Keratinocyte (primary cell): Measurements from ENCODE around the gene PLTP. TPM values are rescaled to one million over a fixed set of nuclear protein-coding genes. Genes with fewer than 3 reads are reported as not detected.

Experiments used
- DNase-seq: peaks from one replicate; pipeline ENCODE4 v3.0.0-alpha.2; 2011; ENCODE audit warnings: low read depth, missing footprints, low spot score
- FAIRE-seq: peaks from 2 replicates; lab custom pipeline; 2011; peaks lifted over from hg19 to GRCh38; lab: Jason Lieb, UNC
- H2AFZ ChIP-seq: 2 replicates; pipeline ENCODE4 v1.6.0; 2012; ENCODE audit warnings: low read length, control low read depth, inconsistent platforms; ENCODE audit not compliant: control insufficient read depth
- H3K27ac ChIP-seq: 2 replicates; pipeline ENCODE4 v1.5.1; 2011; ENCODE audit warnings: low read length; ENCODE audit not compliant: control insufficient read depth, insufficient read depth
- H3K27me3 ChIP-seq: 3 replicates; pipeline ENCODE4 v1.6.0; 2011; ENCODE audit warnings: low read length; ENCODE audit not compliant: control insufficient read depth, insufficient read depth; ENCODE audit errors: extremely low read depth
- H3K36me3 ChIP-seq, 2 experiments: 2 replicates in 1 of 2; 3 replicates in 1 of 2; pipeline ENCODE4 v1.5.1; 2011; ENCODE audit warnings: low read length in 2 of 2, mild to moderate bottlenecking in 1 of 2; ENCODE audit not compliant: control insufficient read depth in 2 of 2, insufficient read depth in 2 of 2; ENCODE audit errors: extremely low read depth in 1 of 2
- H3K4me1 ChIP-seq: 3 replicates; pipeline ENCODE4 v1.5.1; 2011; ENCODE audit warnings: low read length; ENCODE audit not compliant: control insufficient read depth, insufficient read depth; ENCODE audit errors: extremely low read depth
- H3K4me2 ChIP-seq: 3 replicates; pipeline ENCODE4 v1.6.0; 2011; ENCODE audit warnings: low read depth, low read length; ENCODE audit not compliant: control insufficient read depth, insufficient read depth; ENCODE audit errors: extremely low read depth
- H3K4me3 ChIP-seq, 3 experiments: fragments of 200-600 bp in 1 of 3; sonication (generic) in 1 of 3; 2 replicates in 2 of 3; 3 replicates in 1 of 3; pipeline ENCODE4 v1.5.1; 2011 to 2016; ENCODE audit warnings: low read length in 3 of 3, mild to moderate bottlenecking in 3 of 3, control low read depth in 2 of 3, inconsistent platforms in 1 of 3, low read depth in 1 of 3, mixed read lengths in 1 of 3, mixed run types in 1 of 3, moderate library complexity in 1 of 3; ENCODE audit not compliant: control insufficient read depth in 2 of 3, insufficient read depth in 2 of 3; ENCODE audit errors: extremely low read depth in 1 of 3
- H3K79me2 ChIP-seq: 2 replicates; pipeline ENCODE4 v1.6.0; 2012; ENCODE audit warnings: low read length; ENCODE audit not compliant: control insufficient read depth, insufficient read depth
- H3K9ac ChIP-seq: 3 replicates; pipeline ENCODE4 v1.6.0; 2011; ENCODE audit warnings: low read length; ENCODE audit not compliant: control insufficient read depth, insufficient read depth; ENCODE audit errors: extremely low read depth
- H3K9me1 ChIP-seq: 3 replicates; pipeline ENCODE4 v1.6.0; 2011; ENCODE audit warnings: low read length; ENCODE audit not compliant: control insufficient read depth, insufficient read depth; ENCODE audit errors: extremely low read depth
- H3K9me3 ChIP-seq: 2 replicates; pipeline ENCODE4 v1.5.1; 2012; ENCODE audit warnings: low read depth, low read length; ENCODE audit not compliant: control insufficient read depth
- H4K20me1 ChIP-seq: 3 replicates; pipeline ENCODE4 v1.6.0; 2011; ENCODE audit warnings: low read length; ENCODE audit not compliant: control insufficient read depth, insufficient read depth; ENCODE audit errors: extremely low read depth
- EZH2 ChIP-seq: IDR thresholded peaks from one replicate; pipeline ENCODE4 v1.6.1; 2012; ENCODE audit warnings: inconsistent platforms, mild to moderate bottlenecking, low read length, moderate library complexity
- dilution Hi-C: fragments of 300-500 bp; cut with MboI; formaldehyde crosslinking; loops from one replicate; pipeline ENCODE4 v1.7.0; 2020; ENCODE audit warnings: low sequenced_read_pairs; ENCODE audit not compliant: extremely low pct_ligation_motif_present
- polyA plus RNA-seq, 5 experiments: library from polyadenylated mRNA; depleted of rRNA in 3 of 5; stranded (reverse) in 3 of 5; stranded (forward) in 1 of 5; unstranded in 1 of 5; fragments of >200 nt; gene quantifications; 1 replicate in 1 of 5; 2 replicates in 3 of 5; 3 replicates in 1 of 5; pipeline versions ENCODE4 v1.2.1 to v1.2.3, GENCODE V29; 2011 to 2012; ENCODE audit warnings: missing spikeins in 2 of 5, low read depth in 1 of 5, low replicate concordance in 1 of 5
- TF ChIP-seq, protein P1 (sequence below), 3 experiments: IDR thresholded peaks in 1 of 3; conservative IDR thresholded peaks in 1 of 3; optimal IDR thresholded peaks in 1 of 3; 2 replicates in 2 of 3; 3 replicates in 1 of 3; pipeline versions ENCODE3 to v1.5.1; 2011; ENCODE audit warnings: low read length in 3 of 3, mild to moderate bottlenecking in 3 of 3, moderate library complexity in 2 of 3, control low read depth in 1 of 3, inconsistent platforms in 1 of 3; ENCODE audit not compliant: insufficient read depth in 2 of 3; ENCODE audit errors: extremely low read depth in 1 of 3

The PLTP gene
- polyA plus RNA-seq, 1 donor (not counting 4 experiments of a cell fraction or from before 2014, with no cell fraction given), result 26.3 TPM

DNA sequence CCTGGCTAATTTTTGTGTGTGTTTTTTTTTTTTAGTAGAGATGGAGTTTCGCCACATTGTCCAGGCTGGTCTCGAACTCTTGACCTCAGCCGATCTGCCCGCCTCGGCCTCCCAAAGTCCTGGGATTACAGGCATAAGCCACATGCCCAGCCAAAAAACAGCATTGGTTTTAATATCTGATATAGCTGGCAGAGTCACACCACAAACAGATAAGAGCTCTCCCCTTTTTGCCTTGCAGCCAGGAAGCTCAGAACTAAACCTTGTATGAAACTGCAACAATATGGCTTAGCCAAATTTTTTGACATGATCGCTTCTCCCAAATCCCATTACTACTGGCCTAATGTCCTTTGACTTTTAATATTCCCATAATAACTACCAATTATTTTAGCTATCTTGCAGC is 59.6 kb downstream of the PLTP start:
- H3K27ac ChIP-seq, result no peak overlapping the region
- no peaks in the 10 kb centered on the region for H3K27me3 ChIP-seq
- TF ChIP-seq EZH2, result no peak
- TF ChIP-seq, protein P1, sequence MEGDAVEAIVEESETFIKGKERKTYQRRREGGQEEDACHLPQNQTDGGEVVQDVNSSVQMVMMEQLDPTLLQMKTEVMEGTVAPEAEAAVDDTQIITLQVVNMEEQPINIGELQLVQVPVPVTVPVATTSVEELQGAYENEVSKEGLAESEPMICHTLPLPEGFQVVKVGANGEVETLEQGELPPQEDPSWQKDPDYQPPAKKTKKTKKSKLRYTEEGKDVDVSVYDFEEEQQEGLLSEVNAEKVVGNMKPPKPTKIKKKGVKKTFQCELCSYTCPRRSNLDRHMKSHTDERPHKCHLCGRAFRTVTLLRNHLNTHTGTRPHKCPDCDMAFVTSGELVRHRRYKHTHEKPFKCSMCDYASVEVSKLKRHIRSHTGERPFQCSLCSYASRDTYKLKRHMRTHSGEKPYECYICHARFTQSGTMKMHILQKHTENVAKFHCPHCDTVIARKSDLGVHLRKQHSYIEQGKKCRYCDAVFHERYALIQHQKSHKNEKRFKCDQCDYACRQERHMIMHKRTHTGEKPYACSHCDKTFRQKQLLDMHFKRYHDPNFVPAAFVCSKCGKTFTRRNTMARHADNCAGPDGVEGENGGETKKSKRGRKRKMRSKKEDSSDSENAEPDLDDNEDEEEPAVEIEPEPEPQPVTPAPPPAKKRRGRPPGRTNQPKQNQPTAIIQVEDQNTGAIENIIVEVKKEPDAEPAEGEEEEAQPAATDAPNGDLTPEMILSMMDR (optimal IDR thresholded peaks at IDR 0.05 in 1 of 3, IDR thresholded peaks at IDR 0.05 in 1 of 3, conservative IDR thresholded peaks at IDR 0.05 in 1 of 3; ENCODE audit: extremely low read depth in 1 of 3, insufficient read depth in 2 of 3, low read length in 3 of 3), result no peak
- no peaks in the 10 kb centered on the region for H4K20me1 ChIP-seq
- peaks cover 10% of the 10 kb centered on the region for H3K4me1 ChIP-seq
- FAIRE-seq (no peak), DNase-seq (no peak)
- dilution Hi-C loops, result no loop called here
- no peak overlapping the region for H3K4me2 ChIP-seq
- no peaks in the 10 kb centered on the region for H3K9me1 ChIP-seq
- no peak overlapping the region for H3K9ac ChIP-seq
- H3K79me2 ChIP-seq, result peaks cover 18% of the 10 kb centered on the region
- no peak overlapping the region for H3K4me3 ChIP-seq
- no peak overlapping the region for H2AFZ ChIP-seq
- H3K36me3 ChIP-seq, result peaks cover 0 to 4% of the 10 kb centered on the region in 2 experiments
- H3K9me3 ChIP-seq, result no peaks in the 10 kb centered on the region

DNA sequence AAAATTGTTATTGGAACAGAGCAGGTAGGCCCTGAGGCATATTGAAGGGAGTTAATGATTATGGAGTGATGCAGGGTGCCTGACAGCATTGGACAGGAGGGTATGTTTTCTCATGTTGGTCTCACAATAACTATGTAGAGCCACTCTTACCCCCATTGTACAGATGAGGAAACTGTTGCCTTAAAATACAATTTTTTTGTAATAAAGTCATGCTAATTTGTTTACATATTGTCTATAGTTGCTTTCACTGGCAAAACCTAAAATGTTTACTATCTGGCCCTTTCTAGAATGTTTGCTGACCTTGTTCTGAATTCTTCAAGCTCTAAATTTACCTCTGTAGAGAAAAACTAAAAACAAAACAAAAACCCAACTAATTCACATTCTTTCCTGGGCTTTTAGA is 60.5 kb downstream of the PLTP start:
- dilution Hi-C loops, result no loop called here
- Histone ChIP-seq H2AFZ (no peak overlapping the region), H4K20me1 (no peaks in the 10 kb centered on the region), H3K9ac (no peak overlapping the region), H3K36me3 (peaks cover 2 to 4% of the 10 kb centered on the region in 2 experiments), H3K27ac (no peak overlapping the region), H3K27me3 (no peaks in the 10 kb centered on the region), H3K79me2 (peaks cover 12% of the 10 kb centered on the region), H3K4me2 (no peak overlapping the region), H3K9me1 (no peaks in the 10 kb centered on the region), H3K4me3 (no peak overlapping the region), H3K9me3 (no peaks in the 10 kb centered on the region), H3K4me1 (peaks cover 6% of the 10 kb centered on the region)
- TF ChIP-seq, protein P1 (optimal IDR thresholded peaks at IDR 0.05 in 1 of 3, IDR thresholded peaks at IDR 0.05 in 1 of 3, conservative IDR thresholded peaks at IDR 0.05 in 1 of 3; ENCODE audit: extremely low read depth in 1 of 3, insufficient read depth in 2 of 3, low read length in 3 of 3), result no peak
- no peak for TF ChIP-seq EZH2
- no peak for DNase-seq
- FAIRE-seq, result no peak
